HEK293 (cell line): ENCODE data around the gene CNOT4.

ENCODE experiments used
- CTCF ChIA-PET: fragments of 350-600 bp; formaldehyde crosslinking; extraction: SDS; loops from one replicate; lab custom pipeline; 2021; ENCODE audit warnings: antibody characterized with exemption; lab: Yijun Ruan, JAX
- POLR2A ChIA-PET: fragments of 300-600 bp; formaldehyde crosslinking; extraction: SDS; loops from one replicate; lab custom pipeline; 2020; ENCODE audit warnings: antibody characterized with exemption, inconsistent platforms; lab: Yijun Ruan, JAX
- H3K27ac ChIP-seq: fragments of 200-500 bp; sonication (Bioruptor generic); 2 replicates; pipeline ENCODE4 v1.5.1; 2014; ENCODE audit warnings: low read depth, low read length, control low read depth, inconsistent platforms; ENCODE audit errors: extremely low read depth
- H3K36me3 ChIP-seq, 2 experiments: fragments of 200-500 bp in 1 of 2; sonication (Bioruptor generic) in 1 of 2; 1 replicate in 1 of 2; 2 replicates in 1 of 2; pipeline ENCODE4 v1.5.1; 2014 to 2017; ENCODE audit warnings: inconsistent platforms in 2 of 2, low read length in 2 of 2; ENCODE audit not compliant: control insufficient read depth in 2 of 2, insufficient read depth in 1 of 2
- H3K4me1 ChIP-seq: fragments of 200-500 bp; sonication (Bioruptor generic); 2 replicates; pipeline ENCODE4 v1.5.1; 2014; ENCODE audit warnings: mild to moderate bottlenecking, low read length, inconsistent platforms; ENCODE audit not compliant: control insufficient read depth, insufficient read depth
- H3K4me3 ChIP-seq: 2 replicates; pipeline ENCODE4 v1.5.1; 2011; ENCODE audit warnings: low read depth, mild to moderate bottlenecking, control low read depth, low read length, moderate library complexity
- H3K9me3 ChIP-seq: fragments of 200-500 bp; sonication (Bioruptor generic); 2 replicates; pipeline ENCODE4 v1.5.1; 2014; ENCODE audit warnings: low read depth, low read length, inconsistent platforms; ENCODE audit not compliant: control insufficient read depth, insufficient read depth
- FEZF1 ChIP-seq: fragments of 450-650 bp; formaldehyde crosslinking; IDR thresholded peaks from 2 replicates; pipeline ENCODE4 v1.5.1; 2016; ENCODE audit warnings: missing biosample characterization, missing genetic modification characterization
- HOXA7 ChIP-seq: sonication (generic); formaldehyde crosslinking; IDR thresholded peaks from 2 replicates; pipeline ENCODE4 v1.8.1; 2022; ENCODE audit warnings: missing genetic modification reagents, borderline replicate concordance
- HOXD13 ChIP-seq: sonication (generic); formaldehyde crosslinking; IDR thresholded peaks from 2 replicates; pipeline ENCODE4 v1.8.0; 2022; ENCODE audit warnings: missing genetic modification reagents, borderline replicate concordance
- INSM2 ChIP-seq: fragments of 450-650 bp; formaldehyde crosslinking; IDR thresholded peaks from 2 replicates; pipeline ENCODE4 v1.5.1; 2016; ENCODE audit warnings: missing biosample characterization, missing genetic modification characterization
- KLF8 ChIP-seq: fragments of 450-650 bp; formaldehyde crosslinking; IDR thresholded peaks from 2 replicates; pipeline ENCODE4 v1.5.1; 2016; ENCODE audit warnings: missing biosample characterization, missing genetic modification characterization
- PATZ1 ChIP-seq: fragments of 450-650 bp; formaldehyde crosslinking; IDR thresholded peaks from 2 replicates; pipeline ENCODE4 v1.5.1; 2016; ENCODE audit warnings: missing biosample characterization, missing genetic modification characterization
- RBAK ChIP-seq: fragments of 450-650 bp; formaldehyde crosslinking; IDR thresholded peaks from 2 replicates; pipeline ENCODE4 v1.5.1; 2016; ENCODE audit warnings: missing biosample characterization, missing genetic modification characterization
- ZBTB17 ChIP-seq: fragments of 450-650 bp; formaldehyde crosslinking; IDR thresholded peaks from 2 replicates; pipeline ENCODE4 v1.5.1; 2016; ENCODE audit warnings: missing biosample characterization, missing genetic modification characterization
- ZBTB20 ChIP-seq: fragments of 450-650 bp; formaldehyde crosslinking; IDR thresholded peaks from 2 replicates; pipeline ENCODE4 v1.5.1; 2016; ENCODE audit warnings: missing biosample characterization, missing genetic modification characterization
- ZBTB6 ChIP-seq: fragments of 450-650 bp; formaldehyde crosslinking; IDR thresholded peaks from 2 replicates; pipeline ENCODE4 v1.5.1; 2017; ENCODE audit warnings: missing biosample characterization, missing genetic modification characterization
- ZNF157 ChIP-seq: fragments of 450-650 bp; formaldehyde crosslinking; IDR thresholded peaks from 2 replicates; pipeline ENCODE4 v1.5.1; 2016; ENCODE audit warnings: missing biosample characterization, missing genetic modification characterization
- ZNF175 ChIP-seq: fragments of 450-650 bp; formaldehyde crosslinking; IDR thresholded peaks from 2 replicates; pipeline ENCODE4 v1.5.1; 2016; ENCODE audit warnings: missing biosample characterization, missing genetic modification characterization
- ZNF2 ChIP-seq: fragments of 450-650 bp; formaldehyde crosslinking; IDR thresholded peaks from 2 replicates; pipeline ENCODE4 v1.5.1; 2016; ENCODE audit warnings: missing biosample characterization, missing genetic modification characterization
- ZNF211 ChIP-seq: fragments of 450-650 bp; formaldehyde crosslinking; IDR thresholded peaks from 2 replicates; pipeline ENCODE4 v1.5.1; 2016; ENCODE audit warnings: low read depth, missing biosample characterization, missing genetic modification characterization
- ZNF221 ChIP-seq: fragments of 450-650 bp; formaldehyde crosslinking; IDR thresholded peaks from 2 replicates; pipeline ENCODE4 v1.5.1; 2017; ENCODE audit warnings: missing biosample characterization, missing genetic modification characterization, borderline replicate concordance
- ZNF248 ChIP-seq: fragments of 450-650 bp; formaldehyde crosslinking; IDR thresholded peaks from 2 replicates; pipeline ENCODE4 v1.5.1; 2017; ENCODE audit warnings: missing biosample characterization, missing genetic modification characterization
- ZNF335 ChIP-seq: fragments of 450-650 bp; formaldehyde crosslinking; conservative IDR thresholded peaks from 2 replicates; pipeline ENCODE4 v1.5.1; 2016; ENCODE audit warnings: missing biosample characterization, missing genetic modification characterization
- ZNF362 ChIP-seq: fragments of 450-650 bp; formaldehyde crosslinking; IDR thresholded peaks from 2 replicates; pipeline ENCODE4 v1.5.1; 2016; ENCODE audit warnings: missing biosample characterization, missing genetic modification characterization
- ZNF366 ChIP-seq: fragments of 450-650 bp; formaldehyde crosslinking; conservative IDR thresholded peaks from 2 replicates; pipeline ENCODE4 v1.5.1; 2016; ENCODE audit warnings: missing biosample characterization, missing genetic modification characterization
- ZNF426 ChIP-seq: fragments of 450-650 bp; formaldehyde crosslinking; IDR thresholded peaks from 2 replicates; pipeline ENCODE4 v1.5.1; 2017; ENCODE audit warnings: missing biosample characterization, missing genetic modification characterization, mild to moderate bottlenecking, inconsistent platforms, moderate library complexity
- ZNF433 ChIP-seq: fragments of 450-650 bp; formaldehyde crosslinking; IDR thresholded peaks from 2 replicates; pipeline ENCODE4 v1.5.1; 2016; ENCODE audit warnings: missing biosample characterization, missing genetic modification characterization, low read depth
- ZNF48 ChIP-seq: fragments of 450-650 bp; formaldehyde crosslinking; IDR thresholded peaks from 2 replicates; pipeline ENCODE4 v1.5.1; 2016; ENCODE audit warnings: missing biosample characterization, missing genetic modification characterization
- ZNF510 ChIP-seq: fragments of 450-650 bp; formaldehyde crosslinking; IDR thresholded peaks from 2 replicates; pipeline ENCODE4 v1.5.1; 2018; ENCODE audit warnings: mild to moderate bottlenecking, missing genetic modification characterization, missing biosample characterization; ENCODE audit not compliant: insufficient replicate concordance
- ZNF514 ChIP-seq: fragments of 450-650 bp; formaldehyde crosslinking; IDR thresholded peaks from 2 replicates; pipeline ENCODE4 v1.5.1; 2016; ENCODE audit warnings: missing biosample characterization, missing genetic modification characterization
- ZNF549 ChIP-seq: fragments of 450-650 bp; IDR thresholded peaks from 2 replicates; pipeline ENCODE4 v1.5.1; 2018; ENCODE audit warnings: missing biosample characterization, missing genetic modification characterization, mild to moderate bottlenecking, inconsistent platforms, moderate library complexity
- ZNF585B ChIP-seq: fragments of 450-650 bp; formaldehyde crosslinking; IDR thresholded peaks from 2 replicates; pipeline ENCODE4 v1.5.1; 2016; ENCODE audit warnings: missing biosample characterization, missing genetic modification characterization
- ZNF596 ChIP-seq: fragments of 450-650 bp; IDR thresholded peaks from 2 replicates; pipeline ENCODE4 v1.5.0; 2018; ENCODE audit warnings: missing biosample characterization, mild to moderate bottlenecking, missing genetic modification characterization, moderate library complexity
- ZNF843 ChIP-seq: fragments of 450-650 bp; formaldehyde crosslinking; IDR thresholded peaks from 2 replicates; pipeline ENCODE4 v1.5.1; 2016; ENCODE audit warnings: missing biosample characterization, missing genetic modification characterization
- ZSCAN4 ChIP-seq: fragments of 450-650 bp; formaldehyde crosslinking; IDR thresholded peaks from 2 replicates; pipeline ENCODE4 v1.5.1; 2017; ENCODE audit warnings: missing biosample characterization, missing genetic modification characterization

Gene CNOT4

GRCh38 chr7:135523146-135523545 is 13.2 kb upstream of the CNOT4 start (continued):
- TF ChIP-seq ZBTB17 (tag by site-specific recombination) (no peak), ZNF48 (tag by site-specific recombination) (no peak), INSM2 (tag by site-specific recombination) (no peak), ZNF335 (no peak), KLF8 (tag by site-specific recombination) (no peak), ZNF549 (tag by site-specific recombination) (no peak), ZNF221 (tag by site-specific recombination) (no peak), ZNF362 (no peak), ZNF510 (no peak)

- ChIA-PET POLR2A (no interaction called here), CTCF (interaction anchor here (0.7 kb wide), 1 partner anchor 819 kb away, joined by 3 read pairs; no protein-coding TSS in a partner anchor)
- Histone ChIP-seq H3K9me3 (no peaks in the 10 kb centered on the region), H3K27ac (no peak overlapping the region), H3K36me3 (no peaks in the 10 kb centered on the region), H3K4me3 (no peak overlapping the region), H3K4me1 (no peaks in the 10 kb centered on the region)
- TF ChIP-seq FEZF1 (tag by site-specific recombination), result no peak
- no peak for TF ChIP-seq ZSCAN4
- TF ChIP-seq HOXA7 (CRISPR knock-in tag), result no peak
- TF ChIP-seq ZBTB6 (tag by site-specific recombination), result no peak
- no peak for TF ChIP-seq ZNF596 (tag by site-specific recombination)
- TF ChIP-seq ZNF2 (tag by site-specific recombination), result no peak
- no peak for TF ChIP-seq ZNF175 (tag by site-specific recombination)
- TF ChIP-seq ZNF366 (tag by site-specific recombination), result no peak
- no peak for TF ChIP-seq ZNF433 (tag by site-specific recombination)
- no peak for TF ChIP-seq ZNF157 (tag by site-specific recombination)
- TF ChIP-seq ZNF248 (tag by site-specific recombination), result no peak
- no peak for TF ChIP-seq ZNF426 (tag by site-specific recombination)
- TF ChIP-seq HOXD13, result no peak
These were observed 12.6 kb upstream of the CNOT4 start for GRCh38 chr7:135522509-135522908.

- H3K4me3 ChIP-seq, result no peak overlapping the region
- POLR2A ChIA-PET, result no interaction called here
- no peak overlapping the region for H3K27ac ChIP-seq
- CTCF ChIA-PET, result no interaction called here
- no peaks in the 10 kb centered on the region for H3K9me3 ChIP-seq
- H3K36me3 ChIP-seq, result no peaks in the 10 kb centered on the region
- H3K4me1 ChIP-seq, result no peaks in the 10 kb centered on the region
- no peak for TF ChIP-seq ZBTB20
- no peak for TF ChIP-seq PATZ1 (tag by site-specific recombination)
- no peak for TF ChIP-seq ZNF585B
- TF ChIP-seq ZNF211, result no peak
- TF ChIP-seq ZNF843 (tag by site-specific recombination), result no peak
- no peak for TF ChIP-seq RBAK
- no peak for TF ChIP-seq ZNF514 (tag by site-specific recombination)
These were observed 10.0 kb upstream of the CNOT4 start for GRCh38 chr7:135519871-135520270.
